BLaER1 treated with 17β-estradiol and CSF1 and Interleukin-3, amounts not matched to agents 10 nM and 100 nM (cell line): ENCODE results near the gene MTX3.
A peak's percentile ranks its signal among the peaks of the same experiment; 100 is the strongest.

Experiments
- H3K27ac ChIP-seq, 11 experiments: shearing (Covaris generic); formaldehyde crosslinking; 2 replicates each; pipeline ENCODE4 v1.8.1; 2022
- H3K27me3 ChIP-seq, 11 experiments: shearing (Covaris generic); formaldehyde crosslinking; 2 replicates each; pipeline ENCODE4 v1.8.1; 2022
- H3K36me3 ChIP-seq, 11 experiments: shearing (Covaris generic); formaldehyde crosslinking; 2 replicates each; pipeline ENCODE4 v1.8.1; 2022
- H3K4me1 ChIP-seq, 10 experiments: shearing (Covaris generic); formaldehyde crosslinking; 2 replicates each; pipeline ENCODE4 v1.8.1; 2022
- H3K4me2 ChIP-seq, 11 experiments: shearing (Covaris generic); formaldehyde crosslinking; 2 replicates each; pipeline ENCODE4 v1.8.1; 2022
- H3K4me3 ChIP-seq, 10 experiments: shearing (Covaris generic); formaldehyde crosslinking; 2 replicates each; pipeline ENCODE4 v1.8.1; 2022
- H3K9ac ChIP-seq, 11 experiments: shearing (Covaris generic); formaldehyde crosslinking; 2 replicates each; pipeline ENCODE4 v1.8.1; 2022
- H3K9me3 ChIP-seq, 11 experiments: shearing (Covaris generic); formaldehyde crosslinking; replicated peaks in 1 of 11; 2 replicates each; pipeline ENCODE4 v1.8.1; 2022
- H4K20me1 ChIP-seq, 11 experiments: shearing (Covaris generic); formaldehyde crosslinking; 2 replicates each; pipeline ENCODE4 v1.8.1; 2022
- Cebpa-rat ChIP-seq, 11 experiments: shearing (Covaris generic); IDR thresholded peaks; 2 replicates each; pipeline ENCODE4 v1.8.1; 2022

The MTX3 gene

GRCh38 chr5:79955941-79956670 is 35.0 kb downstream of the MTX3 start:
- Histone ChIP-seq H3K9me3 (peaks cover 0 to 19% (median 6%) of the 10 kb centered on the region in 11 experiments; a peak in 6 of 22 replicates), H3K4me1 (peaks cover 0 to 7% (median 0%) of the 10 kb centered on the region in 10 experiments; a peak in 5 of 20 replicates), H3K9ac (no peak overlapping the region), H4K20me1 (no peaks in the 10 kb centered on the region), H3K4me3 (no peak overlapping the region), H3K27ac (no peak overlapping the region), H3K27me3 (no peaks in the 10 kb centered on the region), H3K4me2 (peak overlapping the region in 3 of 11 experiments; percentile 15 to 37 (median 27); a peak in 5 of 22 replicates), H3K36me3 (no peaks in the 10 kb centered on the region)
- TF ChIP-seq Cebpa-rat (IDR thresholded peaks at IDR 0.05) = no peak

DNA sequence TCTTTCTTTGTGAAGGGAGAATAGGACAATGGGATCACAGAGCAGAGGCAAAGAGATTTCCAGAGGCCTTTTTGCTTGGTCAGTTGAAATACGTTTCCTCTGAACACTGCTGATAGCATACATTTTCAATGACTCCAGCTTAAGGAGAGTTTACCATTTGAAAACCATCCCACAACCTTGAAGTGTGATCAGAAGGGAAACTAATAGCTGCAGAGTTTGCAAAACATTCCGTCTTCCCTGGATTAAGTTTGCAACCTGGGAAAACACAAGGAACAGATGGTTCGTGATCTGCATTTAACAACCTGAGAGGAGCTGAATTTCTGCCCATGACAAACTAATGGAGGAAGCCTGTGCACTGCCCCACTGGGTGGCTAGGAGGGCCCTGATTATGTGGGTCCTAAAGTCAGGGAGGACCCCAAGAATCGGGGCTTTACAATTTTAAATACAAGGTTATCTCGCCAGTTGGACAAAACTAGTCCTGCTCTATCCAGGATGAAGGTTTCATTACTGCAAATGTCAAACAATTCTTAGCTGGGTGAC is 35.6 kb downstream of the MTX3 start:
- Histone ChIP-seq H3K4me2 (no peak overlapping the region), H3K36me3 (no peaks in the 10 kb centered on the region), H3K4me1 (peaks cover 0 to 7% (median 0%) of the 10 kb centered on the region in 10 experiments; a peak in 5 of 20 replicates), H3K9me3 (peaks cover 0 to 20% (median 6%) of the 10 kb centered on the region in 11 experiments; a peak in 6 of 22 replicates), H3K4me3 (no peak overlapping the region), H3K27ac (no peak overlapping the region), H3K27me3 (no peaks in the 10 kb centered on the region), H3K9ac (no peak overlapping the region), H4K20me1 (no peaks in the 10 kb centered on the region)
- no peak for TF ChIP-seq Cebpa-rat (IDR thresholded peaks at IDR 0.05)

DNA sequence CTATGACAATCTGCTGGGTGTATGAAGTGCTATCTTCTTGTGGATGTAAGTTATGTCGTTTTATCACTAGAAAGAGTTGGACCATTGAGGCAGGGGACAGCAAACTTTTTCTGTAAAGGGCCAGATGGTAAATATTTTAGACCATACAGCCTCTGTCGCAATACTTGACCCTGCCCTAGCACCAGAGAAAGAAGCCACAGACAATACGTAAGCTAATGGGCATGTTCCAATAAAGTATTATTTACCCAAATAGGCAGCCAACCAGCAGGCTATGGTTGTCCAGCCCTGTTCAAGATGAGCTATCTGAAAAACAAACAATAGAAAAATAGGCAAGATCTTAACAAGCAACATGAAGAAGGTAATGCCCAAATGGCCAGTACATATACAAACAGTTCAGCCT is 36.4 kb downstream of the MTX3 start:
- no peak overlapping the region for H3K4me3 ChIP-seq
- H3K4me1 ChIP-seq = peaks cover 0 to 7% (median 0%) of the 10 kb centered on the region in 10 experiments; a peak in 5 of 20 replicates
- no peaks in the 10 kb centered on the region for H3K36me3 ChIP-seq
- H4K20me1 ChIP-seq = no peaks in the 10 kb centered on the region
- no peaks in the 10 kb centered on the region for H3K27me3 ChIP-seq
- H3K4me2 ChIP-seq = no peak overlapping the region
- H3K9me3 ChIP-seq = peaks cover 0 to 21% (median 6%) of the 10 kb centered on the region in 11 experiments; a peak in 6 of 22 replicates
- no peak overlapping the region for H3K27ac ChIP-seq
- no peak overlapping the region for H3K9ac ChIP-seq
- TF ChIP-seq Cebpa-rat (IDR thresholded peaks at IDR 0.05) = peak in 3 of 11 experiments; percentile 25 to 67 (median 36); a peak in 2 of 22 replicates

DNA sequence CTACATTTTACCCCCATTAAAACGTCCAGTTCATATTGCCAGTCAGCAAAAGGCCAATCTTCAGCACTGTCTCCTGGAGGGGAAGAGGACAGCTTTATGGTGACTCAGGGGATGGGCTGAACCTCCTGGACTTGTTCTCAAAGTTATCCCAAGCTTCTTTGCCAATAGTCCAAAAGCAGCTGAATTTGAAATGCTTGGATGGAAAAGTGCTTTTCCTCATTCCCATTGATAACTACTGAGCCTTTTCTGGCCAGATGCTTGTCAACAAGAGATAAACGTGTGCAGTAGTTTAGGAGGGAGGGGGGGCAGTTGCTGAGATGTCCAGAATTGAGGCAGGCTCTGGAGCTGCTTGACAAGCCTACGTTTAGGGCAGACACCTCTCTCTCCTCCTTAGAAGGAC is 43.5 kb downstream of the MTX3 start:
- Histone ChIP-seq H3K4me1 (no peaks in the 10 kb centered on the region), H3K9ac (no peak overlapping the region), H3K4me2 (no peak overlapping the region), H3K4me3 (no peak overlapping the region), H3K36me3 (no peaks in the 10 kb centered on the region), H3K27ac (no peak overlapping the region), H3K9me3 (peaks cover 0 to 16% (median 4%) of the 10 kb centered on the region in 11 experiments; a peak in 4 of 22 replicates), H3K27me3 (no peaks in the 10 kb centered on the region), H4K20me1 (no peaks in the 10 kb centered on the region)
- TF ChIP-seq Cebpa-rat (IDR thresholded peaks at IDR 0.05) = no peak

- Histone ChIP-seq H3K9me3 (peaks cover 2 to 31% (median 22%) of the 10 kb centered on the region in 11 experiments; a peak in 17 of 22 replicates), H3K4me1 (peaks cover 0 to 23% (median 11%) of the 10 kb centered on the region in 10 experiments; a peak in 13 of 20 replicates), H3K4me2 (peak overlapping the region in 2 of 11 experiments; percentile 14 to 22; a peak in 2 of 22 replicates), H3K4me3 (no peak overlapping the region), H3K36me3 (no peaks in the 10 kb centered on the region), H3K9ac (no peak overlapping the region), H4K20me1 (no peaks in the 10 kb centered on the region), H3K27ac (no peak overlapping the region), H3K27me3 (no peaks in the 10 kb centered on the region)
- TF ChIP-seq Cebpa-rat (IDR thresholded peaks at IDR 0.05) = no peak
Measured at GRCh38 chr5:79938468-79938867, 52.6 kb downstream of the MTX3 start.

GRCh38 chr5:79936646-79937216 is 54.3 kb downstream of the MTX3 start:
- peaks cover 3 to 49% (median 33%) of the 10 kb centered on the region in 11 experiments; a peak in 17 of 22 replicates for H3K9me3 ChIP-seq
- no peaks in the 10 kb centered on the region for H3K36me3 ChIP-seq
- H4K20me1 ChIP-seq = no peaks in the 10 kb centered on the region
- peaks cover 0 to 23% (median 11%) of the 10 kb centered on the region in 10 experiments; a peak in 13 of 20 replicates for H3K4me1 ChIP-seq
- no peak overlapping the region for H3K9ac ChIP-seq
- no peak overlapping the region for H3K4me3 ChIP-seq
- no peak overlapping the region for H3K4me2 ChIP-seq
- H3K27ac ChIP-seq = no peak overlapping the region
- H3K27me3 ChIP-seq = no peaks in the 10 kb centered on the region
- no peak for TF ChIP-seq Cebpa-rat (IDR thresholded peaks at IDR 0.05)

DNA sequence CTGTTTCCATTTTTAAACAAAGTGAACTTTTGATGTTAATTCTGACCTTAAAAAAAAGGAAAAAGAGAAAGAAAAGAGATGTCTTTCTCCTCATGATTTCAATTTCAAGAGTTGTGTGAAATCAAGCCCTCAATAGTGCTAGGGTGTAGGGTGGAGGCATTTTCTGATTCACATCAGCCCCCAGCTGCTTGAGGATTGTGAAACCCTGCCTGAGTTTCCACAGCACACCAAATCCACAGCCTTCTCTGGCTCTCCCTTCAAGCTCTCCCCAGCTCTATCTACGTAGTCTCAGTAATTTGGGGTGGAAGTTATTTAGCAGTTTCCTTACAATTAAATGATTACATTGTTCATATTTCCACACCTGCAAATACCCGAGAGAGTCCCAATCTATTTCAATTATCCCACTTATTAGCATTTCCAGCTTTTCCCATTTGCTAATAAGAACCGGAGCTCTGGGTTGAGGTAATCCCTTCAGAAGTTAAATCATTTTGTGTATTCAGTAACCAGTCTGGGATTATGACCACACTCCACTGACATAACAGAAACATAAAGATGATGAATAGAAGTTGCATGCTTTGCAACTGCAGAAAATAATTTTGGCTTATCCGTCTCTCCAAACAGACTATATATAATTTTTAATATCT is 54.9 kb downstream of the MTX3 start:
- Histone ChIP-seq H3K9ac (no peak overlapping the region), H3K9me3 (peaks cover 3 to 50% (median 33%) of the 10 kb centered on the region in 11 experiments; a peak in 17 of 22 replicates), H3K27ac (no peak overlapping the region), H4K20me1 (no peaks in the 10 kb centered on the region), H3K27me3 (no peaks in the 10 kb centered on the region), H3K4me2 (peak overlapping the region in 1 of 11 experiments; percentile 3; a peak in 1 of 22 replicates), H3K4me1 (peaks cover 0 to 23% (median 11%) of the 10 kb centered on the region in 10 experiments; a peak in 13 of 20 replicates), H3K36me3 (no peaks in the 10 kb centered on the region), H3K4me3 (no peak overlapping the region)
- no peak for TF ChIP-seq Cebpa-rat (IDR thresholded peaks at IDR 0.05)

DNA sequence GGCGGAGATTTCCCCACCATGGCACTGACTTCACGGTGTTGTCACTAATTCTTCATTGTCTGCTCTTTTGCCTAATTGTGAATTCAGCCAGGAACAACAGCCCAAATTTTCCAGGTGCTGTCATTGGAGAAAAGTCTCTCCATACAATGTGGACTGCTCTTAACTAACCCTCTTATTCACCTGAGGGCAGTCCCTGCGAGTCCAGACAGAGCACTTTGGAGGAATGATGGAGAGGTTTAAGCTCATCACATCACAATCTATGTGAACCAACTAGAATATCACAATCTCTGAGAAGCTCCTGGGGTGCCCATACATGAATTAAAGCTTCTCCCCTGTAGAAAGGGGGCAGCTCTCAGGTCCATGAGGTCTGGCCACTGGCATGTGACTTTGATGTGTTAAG is 56.4 kb downstream of the MTX3 start:
- H3K36me3 ChIP-seq = no peaks in the 10 kb centered on the region
- H4K20me1 ChIP-seq = no peaks in the 10 kb centered on the region
- peaks cover 0 to 15% (median 3%) of the 10 kb centered on the region in 10 experiments; a peak in 9 of 20 replicates for H3K4me1 ChIP-seq
- peaks cover 3 to 37% (median 19%) of the 10 kb centered on the region in 11 experiments; a peak in 16 of 22 replicates for H3K9me3 ChIP-seq
- no peak overlapping the region for H3K27ac ChIP-seq
- no peak overlapping the region for H3K9ac ChIP-seq
- TF ChIP-seq Cebpa-rat (IDR thresholded peaks at IDR 0.05) = no peak
- H3K27me3 ChIP-seq = no peaks in the 10 kb centered on the region
- H3K4me3 ChIP-seq = no peak overlapping the region
- H3K4me2 ChIP-seq = no peak overlapping the region
